Fibroblast of mammary gland (primary cell): ENCODE results near the gene NR4A1.

Source experiments
- DNase-seq: peaks from one replicate; pipeline ENCODE4 v3.0.0-alpha.2; 2010; ENCODE audit warnings: low read depth
- H3K4me3 ChIP-seq: 2 replicates; pipeline ENCODE4 v1.5.1; 2011; ENCODE audit warnings: low read depth, mild to moderate bottlenecking, low read length, moderate library complexity; ENCODE audit not compliant: control insufficient read depth
- TF ChIP-seq, protein P1 (sequence below): conservative IDR thresholded peaks from 2 replicates; pipeline ENCODE4 v1.5.1; 2011; ENCODE audit warnings: low read depth, low read length, inconsistent platforms; ENCODE audit not compliant: control insufficient read depth, insufficient read depth

The NR4A1 gene

DNA sequence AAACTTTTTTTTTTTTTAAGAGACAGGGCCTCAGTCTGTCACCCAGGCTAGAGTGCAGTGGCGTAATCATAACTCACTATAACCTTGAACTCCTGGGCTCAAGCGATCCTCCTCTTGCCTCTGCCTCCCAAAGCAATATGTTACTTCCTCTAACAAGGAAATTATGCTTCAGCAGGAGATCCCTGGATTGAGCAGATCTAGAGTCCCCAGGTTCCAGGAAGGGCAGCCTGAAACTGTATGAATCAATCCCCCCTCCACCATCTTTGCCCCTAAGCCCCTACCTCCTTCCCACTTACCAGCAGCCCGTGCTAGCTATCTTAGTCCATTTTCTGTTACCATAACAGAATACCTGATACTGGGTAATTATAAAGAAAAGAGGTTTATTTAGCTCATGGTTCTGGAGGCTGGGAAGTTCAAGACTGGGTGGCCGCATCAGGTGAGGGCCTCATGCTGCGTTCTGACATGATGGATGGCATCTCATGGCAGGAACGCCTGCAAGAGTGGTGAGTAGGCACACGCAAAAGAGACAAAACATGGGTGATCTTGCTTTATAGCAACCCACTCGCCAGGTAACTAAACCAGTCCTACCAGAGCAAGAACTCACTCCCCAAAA, 39.5 kb upstream of the NR4A1 start:
- H3K4me3 ChIP-seq, result no peak overlapping the region
- TF ChIP-seq, protein P1, sequence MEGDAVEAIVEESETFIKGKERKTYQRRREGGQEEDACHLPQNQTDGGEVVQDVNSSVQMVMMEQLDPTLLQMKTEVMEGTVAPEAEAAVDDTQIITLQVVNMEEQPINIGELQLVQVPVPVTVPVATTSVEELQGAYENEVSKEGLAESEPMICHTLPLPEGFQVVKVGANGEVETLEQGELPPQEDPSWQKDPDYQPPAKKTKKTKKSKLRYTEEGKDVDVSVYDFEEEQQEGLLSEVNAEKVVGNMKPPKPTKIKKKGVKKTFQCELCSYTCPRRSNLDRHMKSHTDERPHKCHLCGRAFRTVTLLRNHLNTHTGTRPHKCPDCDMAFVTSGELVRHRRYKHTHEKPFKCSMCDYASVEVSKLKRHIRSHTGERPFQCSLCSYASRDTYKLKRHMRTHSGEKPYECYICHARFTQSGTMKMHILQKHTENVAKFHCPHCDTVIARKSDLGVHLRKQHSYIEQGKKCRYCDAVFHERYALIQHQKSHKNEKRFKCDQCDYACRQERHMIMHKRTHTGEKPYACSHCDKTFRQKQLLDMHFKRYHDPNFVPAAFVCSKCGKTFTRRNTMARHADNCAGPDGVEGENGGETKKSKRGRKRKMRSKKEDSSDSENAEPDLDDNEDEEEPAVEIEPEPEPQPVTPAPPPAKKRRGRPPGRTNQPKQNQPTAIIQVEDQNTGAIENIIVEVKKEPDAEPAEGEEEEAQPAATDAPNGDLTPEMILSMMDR, result no peak
- no peak for DNase-seq

DNA sequence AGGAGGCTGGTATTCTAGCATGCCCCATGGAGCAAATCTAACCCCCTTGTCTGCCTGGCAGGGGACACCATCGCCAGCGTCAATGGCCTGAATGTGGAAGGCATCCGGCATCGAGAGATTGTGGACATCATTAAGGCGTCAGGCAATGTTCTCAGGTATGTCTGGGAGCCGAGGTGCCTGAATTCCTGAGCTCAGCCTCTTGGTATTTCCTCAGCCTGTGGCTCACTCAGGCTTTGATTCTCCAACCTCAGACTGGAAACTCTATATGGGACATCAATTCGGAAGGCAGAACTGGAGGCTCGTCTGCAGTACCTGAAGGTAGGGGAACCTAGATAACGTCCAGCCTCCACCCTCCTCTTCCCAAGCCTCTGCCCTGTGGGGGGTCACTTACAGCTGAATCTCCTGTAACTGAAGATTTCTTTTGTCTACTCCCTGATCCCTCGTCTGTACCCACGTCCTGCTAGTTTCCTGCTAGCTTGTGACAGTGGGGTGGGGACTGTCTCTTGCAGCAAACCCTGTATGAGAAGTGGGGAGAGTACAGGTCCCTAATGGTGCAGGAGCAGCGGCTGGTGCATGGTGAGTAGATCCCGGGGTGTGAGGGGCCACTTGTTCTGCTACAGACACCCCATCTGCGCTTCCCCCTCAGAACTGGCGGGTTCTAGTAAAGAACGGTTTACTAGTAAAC, 37.5 kb upstream of the NR4A1 start:
- DNase-seq, result no peak
- no peak overlapping the region for H3K4me3 ChIP-seq
- TF ChIP-seq, protein P1, result no peak

DNA sequence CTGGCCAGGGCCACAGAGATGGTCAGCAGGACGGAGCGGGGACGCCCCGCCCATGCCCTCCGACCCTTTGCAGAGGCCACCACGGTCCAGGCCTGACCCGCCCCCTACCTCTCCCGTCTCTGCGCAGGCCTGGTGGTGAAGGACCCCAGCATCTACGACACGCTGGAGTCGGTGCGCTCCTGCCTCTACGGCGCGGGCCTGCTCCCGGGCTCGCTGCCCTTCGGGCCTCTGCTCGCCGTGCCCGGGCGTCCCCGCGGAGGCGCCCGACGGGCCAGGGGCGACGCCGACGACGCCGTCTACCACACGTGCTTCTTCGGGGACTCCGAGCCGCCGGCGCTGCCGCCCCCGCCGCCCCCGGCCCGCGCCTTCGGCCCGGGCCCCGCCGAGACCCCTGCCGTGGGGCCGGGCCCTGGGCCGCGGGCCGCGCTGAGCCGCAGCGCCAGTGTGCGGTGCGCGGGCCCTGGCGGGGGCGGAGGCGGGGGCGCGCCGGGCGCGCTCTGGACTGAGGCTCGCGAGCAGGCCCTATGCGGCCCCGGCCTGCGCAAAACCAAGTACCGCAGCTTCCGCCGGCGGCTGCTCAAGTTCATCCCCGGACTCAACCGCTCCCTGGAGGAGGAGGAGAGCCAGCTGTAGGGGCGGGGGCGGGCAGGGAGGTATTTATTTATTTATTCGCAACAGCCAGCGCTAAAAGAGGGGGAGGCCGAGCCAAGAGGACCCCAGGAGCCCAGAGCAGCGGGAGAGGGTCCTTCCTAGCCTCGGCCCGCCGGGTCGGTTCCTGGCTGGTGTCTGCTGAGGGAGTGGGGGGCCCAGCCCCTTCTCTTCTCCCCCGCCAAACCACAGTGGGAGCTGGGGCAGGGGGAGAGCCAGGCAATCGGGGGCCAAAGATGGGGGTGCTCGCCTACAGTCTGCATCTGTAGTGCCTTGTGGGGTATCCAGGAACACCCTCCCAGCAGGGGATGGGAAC, 36.4 kb upstream of the NR4A1 start:
- no peak for DNase-seq
- no peak overlapping the region for H3K4me3 ChIP-seq
- TF ChIP-seq, protein P1, result no peak

DNA sequence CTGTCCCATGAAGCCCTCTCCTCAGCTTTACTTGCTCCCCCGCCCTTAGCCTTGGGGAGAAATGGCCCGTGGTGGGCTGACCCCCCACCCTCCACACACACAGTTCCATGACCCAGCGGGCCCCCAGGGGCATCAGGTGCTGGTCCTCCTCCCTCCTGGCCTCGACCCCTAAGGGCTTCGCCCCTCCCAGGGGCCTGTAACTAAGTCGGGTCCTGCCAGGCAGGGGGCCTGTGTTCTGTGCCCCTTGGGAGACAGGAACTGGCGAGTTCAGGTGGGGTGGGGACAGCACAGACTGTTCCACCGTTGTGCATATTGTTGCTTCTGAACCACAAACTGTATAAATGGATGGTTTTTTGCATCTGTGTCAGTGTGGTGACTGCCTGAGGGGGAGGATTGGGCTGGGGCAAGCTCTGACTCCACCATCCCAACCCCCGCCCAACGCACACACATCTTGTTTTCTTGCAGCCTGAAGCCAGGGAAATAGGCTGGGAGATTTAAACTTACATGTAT, 35.7 kb upstream of the NR4A1 start:
- TF ChIP-seq, protein P1, result no peak
- DNase-seq, result no peak
- H3K4me3 ChIP-seq, result no peak overlapping the region

DNA sequence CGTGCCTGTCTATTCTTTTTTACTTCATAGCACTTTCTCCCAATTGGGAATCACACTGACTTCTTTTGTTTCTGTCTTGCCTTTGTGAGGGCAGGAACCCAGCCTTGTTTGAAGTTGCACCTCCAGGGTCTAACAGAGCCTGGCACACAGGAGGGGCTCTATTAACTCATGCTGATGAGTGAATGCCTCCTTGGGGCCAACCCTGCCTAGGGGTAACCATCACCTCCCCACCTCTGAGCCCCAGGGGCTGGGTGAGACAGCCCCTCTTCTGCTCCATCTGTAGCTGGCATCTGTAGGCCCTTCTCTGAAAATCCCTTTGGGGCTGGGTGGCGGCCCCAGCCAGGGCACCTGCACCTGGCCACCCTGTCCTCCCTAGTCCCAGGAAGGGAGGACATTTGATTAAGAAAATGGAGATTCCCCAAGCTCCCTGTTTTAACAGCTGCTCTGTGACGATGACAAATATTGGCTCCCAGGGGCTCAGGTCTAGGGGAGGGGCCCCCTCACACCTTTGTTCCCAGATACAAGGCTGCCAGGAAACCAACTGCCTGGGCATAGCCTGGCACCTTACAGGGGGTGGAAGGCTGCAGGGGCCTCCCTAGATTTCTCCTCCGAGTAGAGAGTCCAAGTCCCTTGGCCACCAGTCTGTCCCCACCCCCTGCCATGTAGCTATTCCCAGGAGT, 32.7 kb upstream of the NR4A1 start:
- DNase-seq, result no peak
- H3K4me3 ChIP-seq, result no peak overlapping the region
- TF ChIP-seq, protein P1, result no peak
